Liver (tissue), 9 donors: ENCODE results near the gene CAP2. TPM values are rescaled to one million over a fixed set of nuclear protein-coding genes. Genes with fewer than 3 reads are reported as not detected.

ENCODE experiments used
- DNase-seq: peaks from one replicate; pipeline ENCODE4 v3.0.0-alpha.2; 2017; ENCODE audit warnings: low spot score
- H3K27ac ChIP-seq, 2 donors: one replicate each; pipeline ENCODE4 v1.7.0; 2013; ENCODE audit warnings: inconsistent platforms in 2 of 2, low read length in 2 of 2, control low read depth in 1 of 2, low read depth in 1 of 2, mild to moderate bottlenecking in 1 of 2
- H3K27me3 ChIP-seq, 4 donors: one replicate each; pipeline versions ENCODE4 v1.6.1 to v1.7.0; 2013; ENCODE audit warnings: low read length in 3 of 4, inconsistent platforms in 1 of 4, mild to moderate bottlenecking in 1 of 4, moderate library complexity in 1 of 4; ENCODE audit not compliant: control insufficient read depth in 4 of 4, insufficient read depth in 4 of 4
- H3K36me3 ChIP-seq, 4 donors: one replicate each; pipeline versions ENCODE4 v1.6.1 to v1.7.0; 2013; ENCODE audit warnings: low read length in 3 of 4, mild to moderate bottlenecking in 3 of 4, low read depth in 1 of 4, moderate library complexity in 1 of 4; ENCODE audit not compliant: control insufficient read depth in 4 of 4, insufficient read depth in 3 of 4
- H3K4me1 ChIP-seq, 4 donors: one replicate each; pipeline versions ENCODE4 v1.6.1 to v1.7.0; 2013; ENCODE audit warnings: low read length in 3 of 4, mild to moderate bottlenecking in 3 of 4, moderate library complexity in 1 of 4; ENCODE audit not compliant: control insufficient read depth in 4 of 4, insufficient read depth in 4 of 4
- H3K4me3 ChIP-seq, 3 donors: one replicate each; pipeline versions ENCODE4 v1.6.1 to v1.7.0; 2013; ENCODE audit warnings: low read length in 3 of 3, control low read depth in 1 of 3, low read depth in 1 of 3, mild to moderate bottlenecking in 1 of 3
- H3K9ac ChIP-seq, 2 donors: one replicate each; pipeline ENCODE4 v1.7.0; 2013; ENCODE audit warnings: low read length in 2 of 2, mild to moderate bottlenecking in 2 of 2, moderate library complexity in 2 of 2, control low read depth in 1 of 2, low read depth in 1 of 2
- H3K9me3 ChIP-seq, 4 donors: one replicate each; pipeline versions ENCODE4 v1.6.1 to v1.7.0; 2013; ENCODE audit warnings: low read length in 3 of 4; ENCODE audit not compliant: control insufficient read depth in 4 of 4
- ATF3 ChIP-seq: IDR thresholded peaks from 2 replicates; pipeline ENCODE4 v1.6.1; 2016; ENCODE audit warnings: antibody characterized with exemption
- EGR1 ChIP-seq, 2 donors: IDR thresholded peaks; 2 replicates each; pipeline ENCODE4 v1.6.1; 2016 to 2018; ENCODE audit warnings: antibody characterized with exemption in 2 of 2, low read depth in 2 of 2
- FOXA1 ChIP-seq: IDR thresholded peaks from 2 replicates; pipeline ENCODE4 v1.6.1; 2016; ENCODE audit warnings: antibody characterized with exemption
- FOXA2 ChIP-seq: IDR thresholded peaks from 2 replicates; pipeline ENCODE4 v1.6.1; 2016; ENCODE audit warnings: antibody characterized with exemption
- GABPA ChIP-seq, 2 donors: IDR thresholded peaks in 1 of 2; conservative IDR thresholded peaks in 1 of 2; 2 replicates each; pipeline ENCODE4 v1.6.1; 2016; ENCODE audit warnings: antibody characterized with exemption in 2 of 2, mild to moderate bottlenecking in 1 of 2, moderate library complexity in 1 of 2
- HNF4A ChIP-seq, 2 donors: conservative IDR thresholded peaks; 2 replicates each; pipeline ENCODE4 v1.6.1; 2016; ENCODE audit warnings: antibody characterized with exemption in 2 of 2, mild to moderate bottlenecking in 2 of 2
- HNF4G ChIP-seq: IDR thresholded peaks from 2 replicates; pipeline ENCODE4 v1.6.1; 2016; ENCODE audit warnings: antibody characterized with exemption
- JUND ChIP-seq, 2 donors: IDR thresholded peaks; 2 replicates each; pipeline ENCODE4 v1.6.1; 2016; ENCODE audit warnings: antibody characterized with exemption in 2 of 2
- MAX ChIP-seq: IDR thresholded peaks from 2 replicates; pipeline ENCODE4 v1.6.1; 2016; ENCODE audit warnings: antibody characterized with exemption
- NR2F2 ChIP-seq: IDR thresholded peaks from 2 replicates; pipeline ENCODE4 v1.6.1; 2016; ENCODE audit warnings: antibody characterized with exemption
- RAD21 ChIP-seq, 2 donors: IDR thresholded peaks; 2 replicates each; pipeline ENCODE4 v1.6.1; 2016; ENCODE audit warnings: antibody characterized with exemption in 2 of 2, mild to moderate bottlenecking in 2 of 2
- REST ChIP-seq: IDR thresholded peaks from 2 replicates; pipeline ENCODE4 v1.6.1; 2016; ENCODE audit warnings: antibody characterized with exemption, mild to moderate bottlenecking
- RXRA ChIP-seq, 2 donors: IDR thresholded peaks; 2 replicates each; pipeline ENCODE4 v1.6.1; 2017 to 2018; ENCODE audit warnings: antibody characterized with exemption in 2 of 2, mild to moderate bottlenecking in 1 of 2
- SP1 ChIP-seq: IDR thresholded peaks from 2 replicates; pipeline ENCODE4 v1.6.1; 2018; ENCODE audit warnings: antibody characterized with exemption, mild to moderate bottlenecking
- TAF1 ChIP-seq: conservative IDR thresholded peaks from 2 replicates; pipeline ENCODE4 v1.6.1; 2016; ENCODE audit warnings: antibody characterized with exemption, mild to moderate bottlenecking
- YY1 ChIP-seq: IDR thresholded peaks from 2 replicates; pipeline ENCODE4 v1.6.1; 2016; ENCODE audit warnings: antibody characterized with exemption, mild to moderate bottlenecking
- ZBTB33 ChIP-seq: IDR thresholded peaks from 2 replicates; pipeline ENCODE4 v1.6.1; 2016; ENCODE audit warnings: antibody characterized with exemption
- WGBS: extraction: QIAGEN DNeasy Blood & Tissue Kit; methylation state at CpG from one replicate; pipeline ENCODE4 v1.1.7; 2013; 5-methylcytosine and 5-hydroxymethylcytosine counted together
- polyA plus RNA-seq, 2 donors: library from polyadenylated mRNA; stranded (reverse) in 1 of 2; unstranded in 1 of 2; fragments of 200-250 nt in 1 of 2; fragments of >200 nt in 1 of 2; fragmentation: Nextera tagmentation in 1 of 2; extraction: Ambion mirVana in 1 of 2; gene quantifications; one replicate each; pipeline versions ENCODE4 v1.2.1 to v1.2.3, GENCODE V29; 2013 to 2015
- total RNA-seq, 2 donors: library from RNA; depleted of rRNA; stranded (reverse); fragments of >200 nt; gene quantifications; one replicate each; pipeline ENCODE4 v1.2.3, GENCODE V29; 2014
- donor health status: healthy.
- donor health status: healthy.
- donor health status: healthy.
- donor health status: healthy.
- donor health status: healthy.

The CAP2 gene
- total and polyA plus RNA-seq, 4 donors = 1.2 to 6.4 (median 2.5) TPM

GRCh38 chr6:17355404-17355774 lies 38.0 kb upstream of the CAP2 start:
- Histone ChIP-seq H3K27me3 (no peaks in the 10 kb centered on the region), H3K36me3 (no peaks in the 10 kb centered on the region), H3K9me3 (no peaks in the 10 kb centered on the region), H3K4me1 (no peaks in the 10 kb centered on the region), H3K27ac (no peak overlapping the region), H3K9ac (no peak overlapping the region), H3K4me3 (no peak overlapping the region)
- DNase-seq = no peak
- TF ChIP-seq EGR1 (IDR thresholded peaks at IDR 0.05; ENCODE audit: low read depth in 2 of 2) = no peak
- no peak for TF ChIP-seq SP1
- no peak for TF ChIP-seq TAF1
- no peak for TF ChIP-seq NR2F2
- no peak for TF ChIP-seq ZBTB33
- TF ChIP-seq ATF3 = no peak
- no peak for TF ChIP-seq FOXA2
- no peak for TF ChIP-seq FOXA1
- TF ChIP-seq GABPA (IDR thresholded peaks at IDR 0.05 in 1 of 2, conservative IDR thresholded peaks at IDR 0.05 in 1 of 2) = no peak
- TF ChIP-seq HNF4G = no peak
- 90% methylated on average over 2 of the region's 2 CpGs for WGBS

- no peak for DNase-seq
- Histone ChIP-seq H3K36me3 (no peaks in the 10 kb centered on the region), H3K9me3 (no peaks in the 10 kb centered on the region), H3K4me1 (no peaks in the 10 kb centered on the region), H3K27ac (no peak overlapping the region), H3K9ac (no peak overlapping the region), H3K4me3 (no peak overlapping the region), H3K27me3 (no peaks in the 10 kb centered on the region)
- TF ChIP-seq HNF4A (conservative IDR thresholded peaks at IDR 0.05) (peak; percentile 43 to 55), RAD21 (IDR thresholded peaks at IDR 0.05) (no peak)
Observed at GRCh38 chr6:17358515-17358914, 34.9 kb upstream of the CAP2 start.

GRCh38 chr6:17360564-17360963 lies 32.8 kb upstream of the CAP2 start:
- Histone ChIP-seq H3K9ac (no peak overlapping the region), H3K9me3 (no peaks in the 10 kb centered on the region), H3K4me1 (no peaks in the 10 kb centered on the region), H3K27me3 (no peaks in the 10 kb centered on the region), H3K27ac (no peak overlapping the region), H3K36me3 (no peaks in the 10 kb centered on the region), H3K4me3 (no peak overlapping the region)
- WGBS = 90% methylated on average over 4 of the region's 4 CpGs
- no peak for DNase-seq
- TF ChIP-seq MAX = no peak
- TF ChIP-seq EGR1 (IDR thresholded peaks at IDR 0.05; ENCODE audit: low read depth in 2 of 2) = no peak
- TF ChIP-seq ZBTB33 = no peak
- no peak for TF ChIP-seq YY1
- no peak for TF ChIP-seq TAF1
- no peak for TF ChIP-seq JUND (IDR thresholded peaks at IDR 0.05)
- TF ChIP-seq FOXA1 = no peak
- TF ChIP-seq RAD21 (IDR thresholded peaks at IDR 0.05) = no peak
- TF ChIP-seq RXRA (IDR thresholded peaks at IDR 0.05) = no peak
- no peak for TF ChIP-seq HNF4A (conservative IDR thresholded peaks at IDR 0.05)
- no peak for TF ChIP-seq REST
